Measurements from ENCODE around the gene PIP5KL1.

GRCh38 chr9:127880143-127880542 lies 50.4 kb downstream of the PIP5KL1 start:
- TF ChIP-seq ZNF121 (CRISPR knock-in tag; IDR thresholded peaks at IDR 0.05) (no peak), GTF2I (CRISPR knock-in tag; conservative IDR thresholded peaks at IDR 0.05) (no peak), EMX1 (CRISPR knock-in tag; IDR thresholded peaks at IDR 0.05) (no peak), JUN (CRISPR knock-in tag; IDR thresholded peaks at IDR 0.05) (no peak), FOXJ3 (CRISPR knock-in tag; IDR thresholded peaks at IDR 0.05; ENCODE audit: borderline replicate concordance) (no peak), CTCF (IDR thresholded peaks at IDR 0.05) (no peak), ATF1 (CRISPR knock-in tag; IDR thresholded peaks at IDR 0.05) (no peak), ZNF263 (CRISPR knock-in tag; IDR thresholded peaks at IDR 0.05; ENCODE audit: low read depth) (no peak), SP1 (CRISPR knock-in tag; conservative IDR thresholded peaks at IDR 0.05) (no peak), ZNF532 (CRISPR knock-in tag; IDR thresholded peaks at IDR 0.05; ENCODE audit: borderline replicate concordance) (no peak), NFYB (CRISPR knock-in tag; conservative IDR thresholded peaks at IDR 0.05; ENCODE audit: low read depth) (no peak), MAX (CRISPR knock-in tag; IDR thresholded peaks at IDR 0.05) (no peak)
